ENCODE results near the gene TSPAN32.
"Not testable (repeated sequence)": the region's sequence is repeated elsewhere in the genome, so short reads cannot be mapped to it uniquely, and the experiment has no call there.

TSPAN32 gene

DNA sequence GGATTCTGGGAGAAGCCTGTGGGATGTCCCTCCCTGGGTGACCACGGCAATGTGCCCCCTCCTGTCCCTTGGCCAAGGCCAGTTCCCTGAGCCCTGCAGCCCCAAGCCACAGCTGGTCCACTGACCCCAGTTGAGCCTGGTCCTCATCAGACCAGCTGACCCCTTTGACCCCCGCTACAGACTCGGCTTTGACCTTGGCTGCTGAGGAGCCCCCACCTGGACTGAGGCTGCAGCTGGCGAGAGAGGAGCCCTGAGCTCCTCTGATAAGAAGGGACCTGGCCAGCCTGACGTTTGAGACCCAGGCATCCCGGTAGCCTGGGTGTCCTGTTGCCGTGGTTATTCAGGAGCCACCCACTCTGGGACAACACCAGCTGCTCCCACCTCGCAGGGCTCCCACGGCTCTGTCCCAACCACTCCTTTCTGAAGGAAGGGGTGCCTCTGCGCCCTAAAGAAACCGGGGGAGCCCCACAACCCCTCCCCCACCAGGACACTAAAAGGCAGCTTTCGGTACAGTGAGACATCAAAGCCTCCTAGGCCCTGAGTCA is 34.4 kb upstream of the TSPAN32 start:
- no peak for DNase-seq (ENCODE audit: low read depth)

DNA sequence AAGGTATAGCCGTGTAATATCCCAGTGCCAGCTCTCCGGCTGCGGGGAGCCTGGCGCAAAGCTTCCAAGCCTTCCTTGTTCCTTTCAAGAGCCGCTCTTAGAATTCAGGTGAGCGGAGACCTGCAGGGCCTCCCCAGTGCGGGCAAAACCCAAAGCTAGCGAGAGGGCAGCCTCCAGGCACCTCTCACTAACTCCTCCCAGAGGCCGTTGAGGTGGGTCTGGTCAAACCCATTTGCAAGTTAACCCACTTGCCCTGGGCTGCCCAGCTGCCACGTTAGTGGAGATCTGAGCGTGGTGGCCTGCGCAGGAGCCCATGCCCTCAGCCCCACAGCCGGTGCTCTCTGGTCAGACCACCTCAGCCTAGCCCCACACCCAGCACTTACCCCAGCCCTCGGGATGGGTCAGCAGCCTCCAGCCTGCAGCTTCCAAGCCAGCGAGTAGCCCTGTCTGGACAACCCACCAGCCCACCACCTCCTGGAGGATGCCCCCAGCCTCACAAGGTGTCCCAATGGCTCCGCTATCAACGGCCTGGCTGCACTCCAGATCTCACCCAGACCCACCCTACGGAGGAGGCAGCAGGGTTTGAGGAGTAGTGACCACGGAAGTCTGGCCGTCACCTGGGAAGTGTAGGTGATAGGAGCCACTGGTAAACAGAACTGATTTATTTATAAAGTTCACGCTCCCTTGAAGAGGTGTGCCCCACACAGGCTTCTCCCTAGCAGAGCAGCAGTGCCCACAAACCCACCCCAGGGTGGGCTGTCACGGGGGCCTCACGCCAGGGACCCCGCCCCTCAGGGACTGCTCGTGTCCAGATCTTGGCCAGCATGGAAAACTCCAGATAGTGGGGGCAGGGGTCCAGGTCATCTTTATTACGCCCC is 33.7 kb upstream of the TSPAN32 start:
- DNase-seq (ENCODE audit: low read depth), result no peak

DNA sequence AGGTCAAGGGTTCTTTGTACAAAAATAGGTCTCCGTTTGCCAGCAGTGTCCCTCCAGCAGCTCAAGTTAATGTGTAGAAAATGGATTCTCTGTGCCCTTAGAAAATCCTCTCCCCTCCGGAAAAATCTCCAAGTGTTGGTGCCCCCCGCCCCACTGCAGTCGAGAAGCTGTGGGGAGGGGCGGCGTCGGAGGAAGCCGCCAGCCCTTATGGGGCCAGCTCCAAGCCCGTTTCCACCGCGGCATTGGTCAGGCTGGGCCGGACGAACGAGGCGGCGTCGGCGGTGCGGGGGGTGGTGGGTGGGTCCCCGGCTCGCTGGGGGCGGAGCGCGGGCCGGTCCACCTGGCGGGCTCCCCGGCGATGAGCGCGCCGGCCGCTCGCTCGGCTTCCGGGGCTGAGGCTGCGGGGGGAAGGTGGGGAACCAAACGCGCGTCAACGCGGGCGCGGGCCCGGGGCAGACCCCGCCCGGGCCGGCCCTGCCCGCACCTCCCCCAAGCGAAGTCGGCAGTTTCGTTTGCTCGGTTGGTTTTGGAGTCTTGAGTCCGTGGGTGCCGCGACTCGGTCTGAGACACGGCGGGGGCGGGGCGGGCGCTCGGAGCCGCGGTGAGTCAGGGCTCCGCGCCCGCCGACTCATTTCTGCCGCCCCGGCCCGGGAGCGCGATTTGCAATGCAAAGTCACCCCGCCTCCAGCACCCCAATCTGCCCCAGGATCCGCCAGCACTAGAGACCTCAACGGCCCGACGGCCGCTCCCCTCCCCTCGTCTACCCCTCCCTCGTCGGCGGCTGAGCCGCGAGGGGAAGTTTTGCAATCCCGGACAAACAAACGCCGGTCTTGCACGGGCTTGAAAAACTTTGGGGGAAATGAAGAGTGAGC is 32.8 kb upstream of the TSPAN32 start:
- peak; percentile 38 for DNase-seq (ENCODE audit: low read depth)

DNA sequence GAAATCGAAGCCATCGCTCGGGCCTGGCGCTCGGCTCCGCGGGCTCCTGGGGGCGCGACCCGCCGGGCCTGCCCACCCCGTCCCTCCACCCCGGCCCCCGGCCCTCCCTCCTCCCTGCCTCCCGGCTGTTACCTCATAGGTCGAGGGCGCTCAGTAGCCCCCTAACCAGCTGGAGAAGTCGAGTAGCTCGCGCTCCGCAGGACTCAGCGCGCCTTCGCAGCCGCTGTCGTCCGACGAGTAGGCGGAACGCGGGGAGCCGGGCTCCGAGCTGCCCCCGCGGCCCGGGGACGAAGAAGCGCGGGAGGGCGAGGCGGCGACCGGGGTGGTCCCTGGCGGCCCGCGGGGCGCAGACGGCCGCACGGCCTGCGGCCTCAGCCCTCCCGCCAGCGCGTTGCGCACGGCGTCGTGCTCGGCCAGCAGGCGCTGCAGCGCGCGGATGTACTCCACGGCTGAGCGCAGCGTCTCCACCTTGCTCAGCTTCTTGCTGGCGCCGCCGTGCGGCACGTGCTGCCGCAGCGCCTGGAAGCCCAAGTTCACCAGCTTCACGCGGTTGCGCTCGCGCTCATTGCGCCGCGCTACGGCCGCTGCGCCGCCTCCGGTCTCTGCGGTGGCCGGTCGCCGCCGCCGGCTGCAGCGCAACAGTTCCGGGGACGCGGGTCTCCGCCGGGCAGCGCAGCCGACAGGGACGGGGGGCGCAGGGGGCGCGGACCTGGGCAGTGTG is 32.1 kb upstream of the TSPAN32 start:
- no peak for DNase-seq (ENCODE audit: low read depth)

DNA sequence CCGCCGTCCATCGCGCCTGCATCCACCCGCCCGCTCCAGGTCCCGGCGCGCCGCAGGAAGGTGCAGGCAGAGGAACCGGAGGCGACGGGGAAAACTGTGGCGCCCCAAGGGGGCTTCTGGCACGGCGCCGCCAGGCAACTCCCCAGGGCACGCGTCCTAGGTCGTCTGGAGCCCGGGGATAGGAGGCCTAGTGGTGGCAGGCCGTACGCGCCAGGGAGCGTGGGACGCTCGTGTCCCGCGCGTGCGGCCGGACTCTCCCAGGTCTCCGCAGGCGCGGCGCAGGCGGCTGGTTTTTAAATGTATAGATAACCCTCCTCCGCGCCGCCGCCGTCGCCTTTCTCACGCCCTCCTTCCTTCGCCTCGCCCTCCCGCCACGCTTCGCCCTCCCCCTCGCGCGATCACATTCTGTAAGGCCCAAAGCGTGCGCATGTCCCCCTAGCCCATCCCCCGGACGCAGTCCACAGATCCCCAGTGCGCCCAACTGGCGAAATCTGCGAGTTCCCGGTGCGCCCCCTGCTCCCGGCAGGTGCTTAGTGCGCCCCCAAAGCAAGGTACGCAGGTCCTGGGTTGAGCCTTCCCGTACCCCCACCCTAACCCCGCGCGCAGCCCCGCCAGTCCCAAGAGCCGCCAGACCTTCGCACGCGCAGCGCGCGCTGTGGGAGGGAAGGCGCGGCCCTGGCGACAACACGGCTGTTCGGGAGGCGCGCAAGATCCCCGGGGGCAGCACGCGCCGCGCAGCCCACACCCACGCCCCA is 31.3 kb upstream of the TSPAN32 start, which contains the start of gene ASCL2:
Gene ASCL2 (minus strand): TSS at position 267 of the 755 bp plus-strand sequence. CDS start 256 bp downstream, at position 11.
- DNase-seq (ENCODE audit: low read depth), result no peak

DNA sequence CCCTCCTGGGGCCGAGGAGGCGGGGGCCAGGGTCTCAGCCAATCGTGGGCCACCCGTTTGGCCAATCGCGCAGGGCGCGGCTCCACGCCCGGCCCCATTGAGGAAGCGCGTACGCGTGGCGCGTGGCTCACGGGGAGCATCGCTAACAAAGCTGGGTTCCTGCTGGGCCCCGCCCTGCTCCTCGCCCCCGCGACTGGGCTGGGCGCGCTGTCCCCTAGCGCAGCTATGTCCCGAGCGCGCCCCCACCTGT is 30.8 kb upstream of the TSPAN32 start:
- DNase-seq (ENCODE audit: low read depth), result no peak

DNA sequence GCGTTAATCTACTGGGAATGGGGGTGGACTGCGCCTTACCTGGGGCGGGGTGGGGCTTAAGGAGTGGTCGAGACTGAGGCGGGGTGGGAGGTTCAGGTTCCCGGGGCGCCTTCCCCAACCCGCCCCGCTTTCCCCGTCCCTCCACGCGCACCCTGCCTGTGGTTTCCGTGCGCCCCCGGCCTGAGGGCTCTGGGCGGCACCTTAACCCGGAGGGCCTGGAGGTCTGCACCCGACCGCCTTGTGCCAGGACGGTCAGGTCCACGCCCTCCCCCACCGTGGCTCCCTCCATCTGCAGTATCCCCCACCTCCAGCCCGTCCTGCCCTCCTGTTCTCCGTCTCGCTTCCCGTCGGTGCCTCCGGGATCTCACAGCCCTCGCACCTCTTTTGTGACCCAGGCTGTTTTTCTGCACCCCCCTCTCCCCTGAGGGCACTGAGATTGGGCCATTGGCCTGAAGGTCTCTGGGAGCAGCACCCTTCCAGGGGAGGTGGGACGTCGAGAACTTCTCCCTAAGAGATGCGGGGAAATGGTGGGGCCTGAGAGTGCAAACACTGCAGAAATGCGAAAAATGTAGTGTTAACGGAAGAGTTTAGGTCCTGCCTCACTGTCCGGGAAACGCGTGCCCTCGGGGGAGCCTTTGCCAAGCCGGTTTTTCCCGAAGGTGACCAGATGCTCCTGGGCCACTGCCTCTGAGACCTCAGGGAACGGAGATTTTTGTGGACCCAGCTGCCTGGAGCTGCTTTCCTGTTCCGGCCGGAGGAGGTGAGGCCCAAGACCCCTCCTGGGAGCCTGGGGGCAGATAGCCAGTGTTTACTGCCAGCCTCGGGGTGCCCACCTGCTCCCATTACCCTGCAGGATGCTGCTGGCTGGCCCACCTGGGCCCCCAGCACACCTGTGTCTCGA is 30.2 kb upstream of the TSPAN32 start:
- no peak for DNase-seq (ENCODE audit: low read depth)

DNA sequence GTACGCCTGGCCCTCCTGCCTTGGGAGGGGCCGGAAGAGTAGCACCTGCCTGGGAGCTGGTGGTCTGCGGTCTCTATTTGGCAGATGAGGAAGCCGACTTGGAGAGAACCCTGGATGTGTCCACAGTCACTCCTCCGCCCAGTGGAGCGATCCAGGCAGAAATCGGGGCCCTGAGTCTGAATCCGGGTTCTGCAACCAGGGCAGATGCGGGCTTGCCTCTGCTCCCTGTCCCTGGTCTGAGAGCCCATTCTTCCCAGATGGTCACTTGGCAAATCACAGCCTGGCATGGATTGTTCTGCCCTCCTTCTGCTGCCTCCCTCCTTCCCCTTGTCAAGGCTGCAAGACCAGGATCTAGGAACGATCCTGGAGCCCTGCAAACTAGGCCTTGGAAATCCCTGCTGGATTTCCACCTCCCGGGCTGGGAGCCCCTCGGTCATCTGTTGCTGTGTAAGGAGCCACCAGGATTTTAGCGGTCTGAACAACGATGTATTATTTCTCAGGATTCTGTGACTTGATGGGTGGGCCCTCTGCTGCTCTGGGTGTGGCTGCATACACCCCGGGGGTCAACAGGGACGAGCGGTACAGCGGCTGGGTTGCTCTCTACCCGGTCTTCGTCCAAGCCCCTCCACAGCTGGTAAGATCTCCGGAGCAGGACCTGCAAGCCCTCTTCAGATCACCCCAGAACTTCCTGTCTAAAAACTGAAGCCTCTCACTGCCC is 29.4 kb upstream of the TSPAN32 start:
- DNase-seq (ENCODE audit: low read depth), result no peak

DNA sequence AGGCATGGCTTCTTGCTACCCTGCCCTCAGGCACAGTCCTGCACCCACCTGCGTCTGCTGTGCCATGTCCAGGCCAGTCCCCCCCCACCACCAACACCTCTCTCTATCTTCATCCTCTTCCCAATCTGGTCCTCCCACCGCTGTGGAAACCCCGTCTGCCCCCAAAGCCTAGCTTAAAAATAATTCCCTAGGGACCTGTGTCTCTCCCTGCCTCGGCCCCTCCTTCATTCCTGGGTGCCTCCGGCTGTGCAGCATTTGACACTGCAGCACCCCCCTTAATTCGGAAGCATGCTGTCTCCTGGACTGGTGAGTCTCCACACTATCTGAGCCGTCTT is 28.9 kb upstream of the TSPAN32 start:
- no peak for DNase-seq (ENCODE audit: low read depth)

DNA sequence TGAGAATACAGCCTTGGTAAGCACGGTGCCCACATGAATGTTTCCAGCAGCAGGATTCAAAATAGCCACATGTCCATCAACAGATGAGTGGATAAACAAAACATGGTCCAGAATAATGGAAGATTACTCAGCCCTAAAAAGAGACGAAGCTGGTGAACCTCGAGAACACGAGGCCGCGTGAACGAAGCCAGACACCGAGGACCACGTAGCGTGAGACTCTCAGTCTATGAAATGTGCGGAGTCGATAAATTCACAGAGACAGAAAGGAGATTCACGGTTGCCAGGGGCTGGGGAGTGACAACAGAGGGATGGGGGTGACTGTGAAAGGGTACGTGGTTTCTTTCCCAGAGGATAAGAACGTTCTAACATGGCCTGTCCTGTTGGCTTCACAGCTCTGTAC is 28.5 kb upstream of the TSPAN32 start:
- no peak for DNase-seq (ENCODE audit: low read depth)

DNA sequence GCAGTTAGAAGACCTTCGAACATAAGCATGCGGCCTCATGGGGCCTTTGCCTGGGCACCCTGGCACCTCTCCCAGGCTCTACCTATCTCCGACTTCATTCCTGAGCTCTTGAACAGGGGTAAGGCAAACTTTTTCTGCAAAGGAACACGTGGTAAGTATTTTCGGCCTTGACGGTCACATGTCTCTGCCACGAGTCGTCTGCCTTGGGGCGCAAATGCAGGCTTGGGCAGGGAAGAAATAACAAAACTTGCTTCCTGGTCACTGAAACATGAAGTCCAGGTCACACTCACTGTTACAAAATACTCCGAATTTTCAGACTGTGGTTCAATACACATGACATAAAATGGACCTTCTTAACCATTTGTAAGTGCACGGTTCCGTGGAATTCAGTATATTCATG is 28.0 kb upstream of the TSPAN32 start:
- no peak for DNase-seq (ENCODE audit: low read depth)

DNA sequence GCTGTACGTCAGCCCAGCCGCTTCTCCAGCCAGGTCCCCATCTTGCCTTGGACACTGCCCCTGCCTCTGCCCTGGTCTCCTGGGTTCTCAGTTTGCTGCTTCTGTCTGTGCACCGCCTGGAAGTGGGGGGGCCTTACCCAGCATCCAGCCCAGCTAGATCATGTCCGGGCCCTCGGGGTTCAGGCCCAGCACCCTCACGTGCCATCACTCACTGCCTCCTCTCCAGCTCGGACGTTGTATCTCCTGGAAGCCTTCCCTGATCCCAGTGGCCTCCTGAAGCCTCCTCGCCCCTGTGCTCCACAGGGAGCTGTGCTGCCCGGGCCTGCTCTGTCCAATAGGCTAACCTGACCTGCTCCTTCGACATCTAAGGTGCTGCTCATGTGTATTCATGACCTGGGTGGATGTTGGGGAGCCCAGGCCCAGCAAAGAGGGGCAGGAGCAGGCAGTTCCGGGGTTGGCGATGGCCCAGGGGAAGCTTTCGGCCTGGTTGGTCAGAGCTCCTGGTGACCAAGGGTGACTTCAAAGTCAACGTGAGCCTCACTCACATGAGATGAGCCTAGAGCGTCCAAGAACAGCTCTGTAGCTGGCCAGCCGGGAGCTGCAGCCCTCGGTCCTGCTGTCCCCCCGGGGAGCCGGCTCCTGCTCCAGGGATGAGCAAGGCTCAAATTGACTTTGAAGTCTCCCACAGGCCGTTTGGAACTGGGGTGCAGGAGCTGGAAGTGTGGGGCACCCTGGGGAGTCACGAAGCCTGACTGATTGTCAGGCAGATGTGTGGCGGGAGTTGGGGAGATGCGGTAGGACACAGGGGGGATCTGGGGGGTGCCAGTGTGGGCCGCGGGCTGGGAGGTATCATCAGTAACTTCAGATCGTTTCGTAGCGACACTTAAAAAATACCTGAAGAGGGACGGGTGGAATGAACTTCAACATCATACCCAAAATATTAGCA is 26.2 kb upstream of the TSPAN32 start:
- no peak for DNase-seq (ENCODE audit: low read depth)

DNA sequence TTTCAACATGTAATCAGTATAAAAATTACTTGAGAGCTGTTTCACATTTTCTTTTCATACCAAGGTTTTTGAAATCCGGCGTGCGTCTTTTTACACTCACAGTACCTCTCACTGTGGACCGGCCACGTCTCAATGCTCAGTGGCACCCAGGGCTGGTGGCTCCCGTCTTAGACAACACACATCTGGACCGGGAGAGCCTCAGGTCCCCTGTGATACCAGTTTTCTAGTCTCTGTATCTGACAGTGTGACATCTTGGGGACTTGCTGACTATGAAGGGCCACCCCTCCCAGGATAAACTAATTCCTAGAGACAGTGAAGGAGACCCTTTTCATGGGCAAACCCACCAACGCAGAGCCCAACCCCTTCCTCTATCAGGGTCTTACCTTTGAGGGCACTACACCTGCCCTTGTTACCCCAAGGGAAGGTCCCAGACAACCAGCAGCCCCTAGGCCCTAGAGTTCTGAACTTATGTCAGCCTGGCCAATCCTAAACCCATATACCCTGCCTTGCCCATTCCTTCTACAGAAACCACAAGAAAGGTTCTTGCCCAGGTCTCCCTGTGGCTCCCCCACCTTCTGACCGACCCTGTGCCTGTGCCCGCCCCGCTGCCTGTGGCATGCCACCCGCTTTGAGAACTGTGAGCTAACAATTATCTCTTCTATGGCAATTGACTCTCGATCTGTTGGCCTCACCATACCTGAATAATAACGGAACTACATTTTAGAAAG is 25.4 kb upstream of the TSPAN32 start:
- DNase-seq (ENCODE audit: low read depth), result no peak

DNA sequence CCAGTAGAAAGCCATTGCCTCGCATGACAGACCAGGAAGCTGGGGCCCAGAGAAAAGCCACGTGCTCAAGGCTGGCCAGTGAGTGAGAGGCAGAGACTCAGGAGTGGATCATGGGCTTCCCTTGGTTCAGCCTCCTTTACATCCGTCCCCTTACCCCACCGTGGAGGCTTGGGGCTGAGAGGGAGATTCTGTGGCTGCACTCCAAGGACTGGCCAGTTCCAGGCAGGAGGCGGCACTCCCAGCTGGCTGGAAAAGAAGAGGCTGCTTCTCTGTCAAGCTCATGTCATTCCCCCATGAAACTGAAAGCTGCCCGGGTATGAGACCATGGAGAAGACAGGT is 24.8 kb upstream of the TSPAN32 start:
- DNase-seq (ENCODE audit: low read depth), result no peak

DNA sequence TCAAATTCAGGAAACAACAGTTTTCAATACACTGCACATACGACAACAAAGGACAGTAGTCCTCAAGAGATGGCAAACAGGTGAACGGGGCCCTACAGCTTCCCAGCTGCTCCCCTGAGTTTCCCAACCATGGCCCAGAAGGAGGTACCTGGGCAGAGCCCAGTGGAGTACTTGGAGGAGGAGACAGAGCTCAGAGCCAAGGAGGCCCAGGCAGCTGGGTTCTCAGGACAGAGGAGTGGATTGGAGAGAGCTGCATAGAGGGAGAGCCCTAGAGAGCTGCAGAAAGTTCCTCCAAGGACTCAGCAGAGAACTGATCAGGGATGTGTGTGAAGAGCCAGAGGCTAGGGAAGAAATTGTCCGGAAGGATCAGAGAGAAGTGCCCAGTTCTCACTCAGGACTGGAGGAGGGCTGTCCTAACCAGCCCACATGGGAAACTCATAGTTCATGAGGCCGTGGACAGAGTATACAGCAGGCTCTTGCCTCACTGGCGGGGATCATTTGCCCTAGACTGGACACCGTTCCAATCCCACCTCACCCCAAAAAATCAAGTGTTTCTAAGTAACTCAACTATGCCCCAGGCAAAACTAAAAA is 23.8 kb upstream of the TSPAN32 start:
- no peak for DNase-seq (ENCODE audit: low read depth)

DNA sequence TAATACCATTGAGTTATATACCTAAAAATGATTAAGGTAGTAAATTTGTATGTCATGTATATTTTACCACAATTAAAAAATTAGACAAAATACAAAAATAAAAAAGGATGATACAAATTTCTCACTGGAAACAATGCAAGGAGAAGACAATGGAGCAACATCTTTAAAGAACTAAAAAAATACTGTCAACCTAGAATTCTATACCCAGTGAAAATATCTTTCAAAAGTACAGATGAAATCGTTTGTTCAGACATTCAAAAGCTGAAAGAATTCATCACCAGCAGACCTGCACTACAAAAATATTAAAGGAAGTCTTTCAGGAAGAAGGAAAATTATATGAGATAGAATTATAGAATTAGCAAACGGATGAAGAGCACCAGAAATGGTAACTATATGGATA is 21.6 kb upstream of the TSPAN32 start:
- no peak for DNase-seq (ENCODE audit: low read depth)

DNA sequence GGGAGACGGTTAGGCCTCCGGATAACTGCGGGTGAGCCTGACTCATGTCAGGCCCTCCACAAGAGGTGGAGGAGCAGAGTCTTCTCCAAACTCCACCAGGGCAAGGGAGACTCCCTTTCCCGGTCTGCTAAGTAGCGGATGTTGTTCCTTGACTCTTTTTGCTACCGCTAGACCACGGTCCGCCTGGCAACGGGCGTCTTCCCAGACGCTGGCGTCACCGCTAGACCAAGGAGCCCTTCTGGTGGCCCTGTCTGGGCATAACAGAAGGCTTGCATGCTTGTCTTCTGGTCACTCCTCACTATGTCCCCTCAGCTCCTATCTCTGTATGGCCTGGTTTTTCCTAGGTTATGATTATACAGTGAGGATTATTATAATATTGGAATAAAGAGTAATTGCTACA is 15.5 kb upstream of the TSPAN32 start:
- DNase-seq (ENCODE audit: low read depth), result not testable (repeated sequence)

DNA sequence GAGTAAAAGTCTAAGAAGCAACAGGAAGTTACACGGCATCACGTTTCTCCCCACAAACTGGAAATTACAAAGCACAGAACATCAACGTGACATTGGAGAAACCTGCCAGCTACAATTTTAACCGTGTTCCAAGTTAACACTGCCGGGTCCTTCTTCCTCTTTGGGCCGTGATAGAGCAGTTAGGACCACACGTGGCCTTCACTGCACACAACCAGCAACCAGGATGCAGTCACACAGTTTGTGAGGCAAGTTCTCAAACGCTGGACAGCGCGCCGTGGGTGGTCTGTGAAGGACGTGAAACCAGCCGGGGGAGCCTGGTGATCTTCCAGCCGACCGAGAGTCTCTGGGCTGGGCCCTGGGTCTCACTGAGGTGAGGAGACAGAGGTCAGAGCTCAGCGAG is 14.7 kb upstream of the TSPAN32 start:
- DNase-seq (ENCODE audit: low read depth), result no peak
